CD4-positive, alpha-beta memory T cell (primary cell): ENCODE measurements around the gene CELF2. TPM values are rescaled to one million over a fixed set of nuclear protein-coding genes. Genes with fewer than 3 reads are reported as not detected.

Experiments used
- CTCF ChIA-PET: fragments of 350-600 bp; sonication (Branson Sonifier 250); formaldehyde crosslinking; loops from one replicate; lab custom pipeline; 2021; ENCODE audit warnings: inconsistent platforms; ENCODE audit not compliant: partially characterized antibody; lab: Charles Lee
- POLR2A ChIA-PET: fragments of 350-600 bp; sonication (Branson Sonifier 250); formaldehyde crosslinking; loops from one replicate; lab custom pipeline; 2021; ENCODE audit not compliant: partially characterized antibody; lab: Charles Lee
- DNase-seq, 5 donors: peaks; one replicate each; pipeline versions ENCODE4 v3.0.0 to v3.0.0-alpha.2; 2020 to 2022; ENCODE audit warnings: mixed read lengths in 1 of 5
- H3K27ac ChIP-seq: one replicate; pipeline ENCODE4 v1.7.0; 2013; ENCODE audit warnings: low read depth, low read length
- H3K27me3 ChIP-seq: 2 replicates; pipeline ENCODE4 v1.7.0; 2013; ENCODE audit warnings: mild to moderate bottlenecking, low read length, moderate library complexity; ENCODE audit not compliant: insufficient read depth
- H3K36me3 ChIP-seq: 2 replicates; pipeline ENCODE4 v1.7.0; 2013; ENCODE audit warnings: mild to moderate bottlenecking, low read length, moderate library complexity; ENCODE audit not compliant: insufficient read depth
- H3K4me1 ChIP-seq: 2 replicates; pipeline ENCODE4 v1.7.0; 2013; ENCODE audit warnings: mild to moderate bottlenecking, low read length, moderate library complexity; ENCODE audit not compliant: insufficient read depth
- H3K4me3 ChIP-seq, 2 donors: one replicate each; pipeline ENCODE4 v1.7.0; 2013; ENCODE audit warnings: low read length in 2 of 2, mild to moderate bottlenecking in 1 of 2
- H3K9me3 ChIP-seq, 2 donors: one replicate each; pipeline ENCODE4 v1.7.0; 2013; ENCODE audit warnings: low read length in 2 of 2, control low read depth in 1 of 2; ENCODE audit not compliant: control insufficient read depth in 1 of 2
- H3K27ac Mint-ChIP-seq, 7 donors: one replicate each; pipeline ENCODE4 v1.8.0; 2020 to 2021; ENCODE audit warnings: mixed read lengths in 7 of 7, mild to moderate bottlenecking in 6 of 7, inconsistent platforms in 3 of 7, moderate library complexity in 3 of 7
- H3K27me3 Mint-ChIP-seq, 2 donors: one replicate each; pipeline ENCODE4 v1.8.0; 2020 to 2021; ENCODE audit warnings: mixed read lengths in 2 of 2
- H3K36me3 Mint-ChIP-seq, 2 donors: one replicate each; pipeline ENCODE4 v1.8.0; 2020 to 2021; ENCODE audit warnings: mixed read lengths in 2 of 2, inconsistent platforms in 1 of 2, mild to moderate bottlenecking in 1 of 2
- H3K4me1 Mint-ChIP-seq, 4 donors: one replicate each; pipeline ENCODE4 v1.8.0; 2020 to 2021; ENCODE audit warnings: mixed read lengths in 4 of 4, mild to moderate bottlenecking in 1 of 4
- H3K4me3 Mint-ChIP-seq, 8 donors: one replicate each; pipeline ENCODE4 v1.8.0; 2020 to 2021; ENCODE audit warnings: mixed read lengths in 8 of 8, mild to moderate bottlenecking in 7 of 8, moderate library complexity in 6 of 8, inconsistent platforms in 3 of 8
- H3K9me3 Mint-ChIP-seq, 8 donors: one replicate each; pipeline ENCODE4 v1.8.0; 2020 to 2021; ENCODE audit warnings: mixed read lengths in 8 of 8, mild to moderate bottlenecking in 5 of 8, inconsistent platforms in 3 of 8, moderate library complexity in 1 of 8
- intact Hi-C: fragments of 100-400 bp; cut with micrococcal nuclease; formaldehyde crosslinking; loops from one replicate; pipeline ENCODE4 v1.15.1; 2023
- polyA plus RNA-seq, 2 donors: library from polyadenylated mRNA; unstranded; fragments of 300-500 nt; fragmentation: Illumina TruSeq; gene quantifications; one replicate each; pipeline ENCODE4 v1.2.3, GENCODE V29; 2021
- total RNA-seq, 2 experiments: library from RNA; stranded (reverse); gene quantifications; one replicate each; pipeline ENCODE4 v1.2.3, GENCODE V29; 2021

Gene CELF2
- total and polyA plus RNA-seq, 4 experiments from 2014 or later, result 122 to 180 (median 167) TPM

DNA sequence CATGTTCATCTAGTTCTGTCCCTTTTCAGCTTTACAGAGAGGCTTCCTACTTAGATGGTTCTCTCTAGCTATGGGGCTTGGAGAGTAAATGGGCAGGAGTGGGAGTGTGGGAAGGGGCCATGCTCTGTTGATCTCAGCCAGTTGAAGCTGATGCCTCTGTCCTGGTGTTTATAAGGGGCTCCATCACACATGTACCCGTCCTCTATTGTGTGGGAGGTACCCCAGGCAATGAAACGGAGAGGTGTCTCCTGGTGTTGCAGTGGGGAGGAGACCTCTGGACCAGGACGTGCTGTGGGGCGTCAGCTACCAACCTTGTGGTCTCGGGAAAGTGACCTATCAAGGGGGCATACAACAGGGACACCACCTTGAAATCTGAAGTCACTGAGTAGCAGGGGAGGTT is 173.5 kb downstream of the CELF2 start:
- peaks cover 70 to 88% of the 10 kb centered on the region in 2 donors for H3K36me3 Mint-ChIP-seq
- Histone ChIP-seq H3K27ac (peak overlapping the region; percentile 11), H3K36me3 (peaks cover 36% of the 10 kb centered on the region), H3K4me3 (no peak overlapping the region), H3K4me1 (peaks cover 96% of the 10 kb centered on the region), H3K9me3 (no peaks in the 10 kb centered on the region), H3K27me3 (no peaks in the 10 kb centered on the region)
- intact Hi-C loops, result no loop called here
- H3K9me3 Mint-ChIP-seq, result peaks cover 0 to under 1% (median 0%) of the 10 kb centered on the region in 8 donors
- POLR2A ChIA-PET, result interaction anchor here (0.8 to 3.8 kb wide), 2 partner anchors 12 to 46 kb away, joined by 4 to 18 read pairs; no protein-coding TSS in a partner anchor
- peak overlapping the region; percentile 32 to 94 (median 88) for H3K27ac Mint-ChIP-seq
- CTCF ChIA-PET, result interaction anchor here (1.3 kb wide), 1 partner anchor 26 kb away, joined by 3 read pairs; no protein-coding TSS in a partner anchor
- peak overlapping the region in 7 of 8 donors; percentile 51 to 80 (median 76) for H3K4me3 Mint-ChIP-seq
- H3K27me3 Mint-ChIP-seq, result no peaks in the 10 kb centered on the region
- no peak for DNase-seq
- H3K4me1 Mint-ChIP-seq, result peaks cover 87 to 98% (median 92%) of the 10 kb centered on the region in 4 donors

GRCh38 chr10:11191678-11192077 is 174.0 kb downstream of the CELF2 start:
- H3K9me3 ChIP-seq, result no peaks in the 10 kb centered on the region
- H3K4me3 ChIP-seq, result no peak overlapping the region
- Mint-ChIP-seq H3K9me3 (peaks cover 0 to 2% (median 0%) of the 10 kb centered on the region in 8 donors), H3K27ac (peak overlapping the region in 6 of 7 donors; percentile 59 to 94 (median 85)), H3K4me3 (peak overlapping the region in 7 of 8 donors; percentile 36 to 80 (median 61)), H3K4me1 (peaks cover 82 to 98% (median 90%) of the 10 kb centered on the region in 4 donors), H3K27me3 (no peaks in the 10 kb centered on the region), H3K36me3 (peaks cover 67 to 88% of the 10 kb centered on the region in 2 donors)
- no peak for DNase-seq
- ChIA-PET POLR2A (interaction anchor here (0.8 to 3.8 kb wide), 4 partner anchors 13 to 47 kb away, joined by 3 to 18 read pairs (median 4); no protein-coding TSS in a partner anchor), CTCF (interaction anchor here (1.2 kb wide), 1 partner anchor 80 kb away, joined by 3 read pairs; no protein-coding TSS in a partner anchor)
- intact Hi-C loops, result no loop called here
- peak overlapping the region; percentile 11 for H3K27ac ChIP-seq
- H3K27me3 ChIP-seq, result no peaks in the 10 kb centered on the region
- peaks cover 95% of the 10 kb centered on the region for H3K4me1 ChIP-seq
- peaks cover 37% of the 10 kb centered on the region for H3K36me3 ChIP-seq

DNA sequence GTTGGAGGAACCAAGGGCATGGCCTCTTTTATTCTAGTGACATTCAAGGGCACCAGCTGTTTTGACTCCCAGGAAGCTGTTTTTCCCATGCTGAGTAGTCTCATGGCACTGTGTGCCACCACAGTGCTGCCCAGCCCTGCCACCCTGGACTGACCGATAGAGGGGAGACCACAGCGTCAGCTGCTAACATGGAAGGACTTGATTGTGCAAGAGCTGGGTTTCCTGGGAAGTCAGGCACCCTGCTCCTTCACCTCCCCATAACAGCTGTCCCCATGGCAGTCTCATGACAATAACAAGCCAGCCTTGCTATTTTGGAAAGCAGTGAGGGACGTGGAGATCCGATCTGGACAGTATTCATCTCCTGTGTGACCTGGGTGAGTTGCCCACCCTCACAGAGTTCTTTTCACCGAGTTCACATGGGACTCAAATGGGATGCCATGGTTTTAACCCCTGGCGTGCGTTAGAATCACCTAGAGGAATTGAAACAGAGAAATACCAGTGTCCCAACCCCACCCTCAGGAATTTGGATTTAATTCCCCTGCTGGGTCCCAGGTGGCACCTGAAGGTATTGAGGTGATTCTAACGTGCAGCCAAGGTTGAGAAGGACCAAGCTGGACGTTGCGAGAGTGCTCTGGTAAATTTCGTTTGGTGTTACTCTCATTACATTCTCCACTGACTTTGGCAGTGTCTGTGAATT is 174.8 kb downstream of the CELF2 start:
- H3K36me3 ChIP-seq, result peaks cover 37% of the 10 kb centered on the region
- Mint-ChIP-seq H3K9me3 (peaks cover 0 to 2% (median 0%) of the 10 kb centered on the region in 8 donors), H3K4me3 (peak overlapping the region in 7 of 8 donors; percentile 28 to 80 (median 65)), H3K4me1 (peaks cover 81 to 98% (median 90%) of the 10 kb centered on the region in 4 donors), H3K27ac (peak overlapping the region; percentile 77 to 94 (median 87)), H3K36me3 (peaks cover 63 to 88% of the 10 kb centered on the region in 2 donors), H3K27me3 (no peaks in the 10 kb centered on the region)
- H3K27ac ChIP-seq, result peak overlapping the region; percentile 11
- H3K9me3 ChIP-seq, result no peaks in the 10 kb centered on the region
- ChIA-PET CTCF (interaction anchor here (1.2 to 1.6 kb wide), 3 partner anchors 10 to 80 kb away, joined by 3 to 5 read pairs (median 3); no protein-coding TSS in a partner anchor), POLR2A (interaction anchor here (0.8 to 3.8 kb wide), 4 partner anchors 13 to 57 kb away, joined by 3 to 18 read pairs (median 4); no protein-coding TSS in a partner anchor)
- peaks cover 94% of the 10 kb centered on the region for H3K4me1 ChIP-seq
- intact Hi-C loops, result no loop called here
- H3K4me3 ChIP-seq, result no peak overlapping the region
- DNase-seq, result no peak
- H3K27me3 ChIP-seq, result no peaks in the 10 kb centered on the region

GRCh38 chr10:11193001-11193551 is 175.4 kb downstream of the CELF2 start:
- Histone ChIP-seq H3K9me3 (no peaks in the 10 kb centered on the region), H3K4me1 (peaks cover 94% of the 10 kb centered on the region), H3K36me3 (peaks cover 37% of the 10 kb centered on the region), H3K27me3 (no peaks in the 10 kb centered on the region), H3K4me3 (no peak overlapping the region), H3K27ac (peak overlapping the region; percentile 11)
- Mint-ChIP-seq H3K4me1 (peaks cover 82 to 98% (median 91%) of the 10 kb centered on the region in 4 donors), H3K36me3 (peaks cover 59 to 91% of the 10 kb centered on the region in 2 donors), H3K27me3 (no peaks in the 10 kb centered on the region), H3K4me3 (peak overlapping the region in 7 of 8 donors; percentile 17 to 78 (median 61)), H3K27ac (peak overlapping the region; percentile 77 to 94 (median 87)), H3K9me3 (peaks cover 0 to 2% (median 0%) of the 10 kb centered on the region in 8 donors)
- ChIA-PET POLR2A (interaction anchor here (1.0 to 3.8 kb wide), 2 partner anchors 14 to 56 kb away, joined by 3 to 18 read pairs; no protein-coding TSS in a partner anchor), CTCF (interaction anchor here (1.2 to 1.6 kb wide), 3 partner anchors 10 to 81 kb away, joined by 3 to 5 read pairs (median 3); no protein-coding TSS in a partner anchor)
- no peak for DNase-seq
- intact Hi-C loops, result no loop called here

GRCh38 chr10:11194859-11195586 is 177.4 kb downstream of the CELF2 start:
- Histone ChIP-seq H3K27ac (no peak overlapping the region), H3K4me1 (peaks cover 94% of the 10 kb centered on the region), H3K4me3 (no peak overlapping the region), H3K36me3 (peaks cover 34% of the 10 kb centered on the region), H3K9me3 (no peaks in the 10 kb centered on the region), H3K27me3 (no peaks in the 10 kb centered on the region)
- Mint-ChIP-seq H3K36me3 (peaks cover 59 to 93% of the 10 kb centered on the region in 2 donors), H3K4me1 (peaks cover 81 to 98% (median 91%) of the 10 kb centered on the region in 4 donors), H3K27ac (peak overlapping the region; percentile 39 to 94 (median 69)), H3K4me3 (peak overlapping the region in 6 of 8 donors; percentile 43 to 84 (median 50)), H3K27me3 (no peaks in the 10 kb centered on the region), H3K9me3 (peaks cover 0 to 2% (median 0%) of the 10 kb centered on the region in 8 donors)
- POLR2A ChIA-PET, result interaction anchor here (0.9 to 1.4 kb wide), 2 partner anchors 21 to 27 kb away, joined by 3 read pairs; no protein-coding TSS in a partner anchor
- DNase-seq, result no peak
- CTCF ChIA-PET, result no interaction called here
- intact Hi-C loops, result no loop called here

DNA sequence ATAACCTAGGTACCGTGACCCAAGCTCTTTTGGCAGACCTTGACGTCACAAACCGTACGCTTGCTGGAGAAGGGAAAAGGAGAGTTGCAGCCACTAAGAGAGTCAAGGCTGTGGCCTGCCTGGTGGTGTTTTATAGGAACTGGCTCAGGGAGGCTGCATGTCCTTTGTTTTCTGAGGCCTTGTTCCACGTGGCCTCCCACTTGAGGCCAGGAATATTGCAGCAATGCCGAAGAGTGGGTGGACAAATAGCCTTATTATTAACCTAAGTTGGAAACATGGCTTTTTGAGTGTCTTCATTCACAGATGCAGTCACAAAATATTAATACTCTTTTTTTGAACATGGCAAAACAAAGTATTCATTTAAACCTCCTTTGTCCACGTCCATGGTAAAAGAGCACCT is 178.0 kb downstream of the CELF2 start:
- peak overlapping the region; percentile 39 to 94 (median 63) for H3K27ac Mint-ChIP-seq
- Histone ChIP-seq H3K27me3 (no peaks in the 10 kb centered on the region), H3K27ac (no peak overlapping the region), H3K36me3 (peaks cover 32% of the 10 kb centered on the region), H3K4me3 (no peak overlapping the region), H3K9me3 (no peaks in the 10 kb centered on the region), H3K4me1 (peaks cover 94% of the 10 kb centered on the region)
- intact Hi-C loops, result no loop called here
- peaks cover 61 to 95% of the 10 kb centered on the region in 2 donors for H3K36me3 Mint-ChIP-seq
- H3K9me3 Mint-ChIP-seq, result peaks cover 0 to 2% (median 0%) of the 10 kb centered on the region in 8 donors
- ChIA-PET POLR2A (interaction anchor here (1.7 kb wide), 1 partner anchor 17 kb away, joined by 4 read pairs; no protein-coding TSS in a partner anchor), CTCF (no interaction called here)
- peaks cover 82 to 98% (median 92%) of the 10 kb centered on the region in 4 donors for H3K4me1 Mint-ChIP-seq
- H3K27me3 Mint-ChIP-seq, result no peaks in the 10 kb centered on the region
- no peak for DNase-seq
- H3K4me3 Mint-ChIP-seq, result peak overlapping the region in 6 of 8 donors; percentile 1 to 84 (median 42)
